AG08396 (cell line): ENCODE results near the gene H2BK1.

Experiments
- DNase-seq: peaks from one replicate; pipeline ENCODE4 v3.0.0; 2012; ENCODE audit warnings: low spot score, mixed read lengths

The H2BK1 gene

DNA sequence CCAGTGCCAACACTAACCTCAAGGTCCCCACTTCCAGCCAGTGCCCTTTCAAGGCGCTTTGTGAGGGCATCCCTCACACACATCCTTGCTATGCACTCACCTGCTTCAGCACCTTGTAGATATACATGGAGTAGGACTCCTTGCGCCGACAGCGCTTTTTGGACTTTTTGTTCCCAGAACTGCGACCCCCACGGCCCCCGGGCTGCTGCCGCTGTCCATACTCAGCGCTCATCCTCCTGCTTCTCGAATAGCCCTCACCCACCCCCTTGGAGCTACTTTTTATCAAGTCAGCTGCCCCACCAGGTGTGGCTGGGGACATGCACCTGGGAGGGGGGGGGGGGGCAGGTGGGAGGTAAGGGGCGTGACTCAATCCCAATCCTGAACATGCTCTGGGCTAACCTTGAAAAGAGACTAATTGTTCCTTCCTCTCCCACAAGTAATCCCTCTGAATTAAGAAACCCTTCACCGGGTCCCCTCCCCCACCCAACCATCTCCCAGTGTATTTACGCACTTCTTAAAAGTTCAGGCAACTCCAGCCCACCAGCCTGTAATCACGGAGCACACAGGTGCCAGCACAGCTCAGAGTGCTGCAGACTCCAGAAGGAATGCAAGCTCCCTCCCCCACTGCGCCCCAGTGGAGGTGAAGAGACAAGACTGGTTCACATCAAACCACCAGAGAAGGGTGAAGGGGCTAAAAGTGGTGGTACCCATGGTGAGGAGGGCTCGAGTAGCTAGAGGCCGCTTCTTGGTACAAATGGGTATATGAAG is at the start of gene H2BK1:
Gene H2BK1, minus strand, starts transcription at position 402 of the 768 bp plus-strand sequence. Its CDS starts 170 bp downstream, at position 232.
- DNase-seq, result peak; percentile 5

DNA sequence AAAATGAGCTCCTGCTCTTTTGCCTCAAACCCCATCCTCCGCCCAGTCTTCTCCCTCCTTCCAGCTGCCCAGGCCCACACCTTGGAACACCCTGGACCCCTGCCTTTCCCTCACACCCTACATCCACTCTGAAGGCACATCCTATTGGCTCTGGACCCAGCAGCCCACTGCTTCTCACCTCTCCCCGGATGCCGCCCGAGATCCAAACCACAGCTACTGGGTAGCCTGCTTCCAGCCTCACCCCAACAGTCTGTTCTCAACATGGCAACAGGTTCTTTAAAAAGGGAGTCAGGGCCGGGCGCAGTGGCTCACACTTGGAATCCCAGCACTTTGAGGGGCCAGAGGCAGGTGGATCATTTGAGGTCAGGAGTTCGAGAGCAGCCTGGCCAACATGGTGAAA is 47.7 kb upstream of the H2BK1 start:
- DNase-seq, result no peak

DNA sequence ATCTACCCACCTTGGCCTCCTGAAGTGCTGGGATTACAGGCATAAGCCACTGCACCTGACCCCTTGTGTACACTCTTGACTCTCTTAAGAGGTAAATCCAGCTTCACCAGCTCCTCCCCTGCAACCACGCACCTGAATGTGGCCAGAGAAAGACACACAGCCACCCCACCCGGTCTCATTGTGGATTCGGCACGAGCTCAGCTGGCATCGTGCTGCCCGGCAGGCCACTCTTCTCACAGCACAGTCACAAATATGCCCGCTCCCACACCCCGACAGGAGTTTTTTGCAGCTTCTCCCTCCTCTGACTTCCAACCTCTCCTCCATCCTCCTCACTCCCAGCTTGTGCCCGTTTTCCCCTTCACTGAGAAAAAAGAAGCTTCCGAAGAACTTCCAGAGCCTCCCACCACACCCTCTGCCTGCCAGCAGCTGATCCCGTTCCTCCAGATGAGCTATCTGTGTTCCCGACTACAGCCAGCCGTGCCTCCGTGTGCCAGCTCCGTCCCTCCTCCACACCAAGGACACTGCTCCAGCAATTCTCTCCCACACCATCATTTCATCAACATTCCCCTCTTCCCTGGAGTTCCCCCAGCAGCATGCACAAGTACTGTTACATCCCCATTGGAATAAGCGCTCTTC is 46.2 kb upstream of the H2BK1 start:
- no peak for DNase-seq

DNA sequence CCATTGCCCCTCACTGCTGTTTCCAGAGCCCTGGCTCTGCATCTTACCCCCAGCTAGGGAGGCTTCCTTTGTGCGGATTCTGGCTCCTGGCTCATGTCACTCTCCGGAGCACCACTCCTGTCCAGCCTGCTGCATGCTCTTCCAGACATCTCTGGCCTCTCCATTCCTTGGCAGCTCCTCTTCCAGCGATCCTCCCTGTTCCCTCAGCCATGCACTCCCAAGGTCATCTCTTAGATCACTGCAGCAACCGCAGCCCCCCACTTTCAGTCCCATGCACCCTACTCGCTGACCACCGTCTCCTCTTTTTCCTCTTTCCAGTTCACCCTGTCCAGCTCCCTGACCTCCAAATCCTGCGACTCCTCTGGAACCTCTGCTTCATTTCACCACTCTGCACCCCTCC is 45.1 kb upstream of the H2BK1 start:
- no peak for DNase-seq

DNA sequence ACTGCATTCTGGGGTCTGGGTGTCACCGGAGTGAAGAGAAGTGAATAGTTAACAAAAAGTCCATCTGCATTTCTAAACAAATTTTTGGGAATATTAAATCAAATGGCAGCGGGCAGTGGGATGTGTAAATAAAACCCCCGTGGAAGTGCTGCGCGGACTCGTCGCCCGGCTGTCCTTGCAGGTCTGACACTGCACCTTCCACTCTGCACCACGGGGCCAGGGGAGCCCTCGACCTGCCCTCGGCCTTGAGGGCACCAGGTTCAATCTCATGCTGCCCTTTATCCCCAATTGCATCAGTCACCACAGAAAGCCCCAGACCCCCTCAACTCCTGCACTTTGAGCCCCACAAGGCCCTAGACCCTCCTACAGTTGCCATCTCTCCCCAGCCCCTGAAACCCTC is 44.6 kb upstream of the H2BK1 start:
- DNase-seq, result no peak

DNA sequence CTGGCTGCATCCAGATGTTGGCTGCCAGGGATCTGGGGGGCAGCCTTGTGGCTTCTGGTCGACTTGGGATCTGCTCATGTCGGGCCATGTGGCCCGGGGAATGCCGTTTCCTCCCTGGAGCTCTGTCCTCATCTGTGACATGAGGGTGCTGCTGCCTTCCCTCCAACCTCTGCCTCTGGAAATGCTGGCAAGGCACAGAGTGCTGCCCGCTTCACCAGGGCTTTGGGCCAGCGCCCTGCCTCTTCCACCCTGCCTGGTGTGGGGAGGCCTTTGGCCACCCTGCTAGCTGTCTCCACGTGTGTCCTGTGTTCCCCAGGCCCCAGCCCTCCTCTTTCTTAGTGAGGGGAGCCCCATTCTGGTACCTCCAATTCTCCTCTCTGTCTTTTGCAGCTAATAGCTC is 44.0 kb upstream of the H2BK1 start:
- DNase-seq, result no peak

DNA sequence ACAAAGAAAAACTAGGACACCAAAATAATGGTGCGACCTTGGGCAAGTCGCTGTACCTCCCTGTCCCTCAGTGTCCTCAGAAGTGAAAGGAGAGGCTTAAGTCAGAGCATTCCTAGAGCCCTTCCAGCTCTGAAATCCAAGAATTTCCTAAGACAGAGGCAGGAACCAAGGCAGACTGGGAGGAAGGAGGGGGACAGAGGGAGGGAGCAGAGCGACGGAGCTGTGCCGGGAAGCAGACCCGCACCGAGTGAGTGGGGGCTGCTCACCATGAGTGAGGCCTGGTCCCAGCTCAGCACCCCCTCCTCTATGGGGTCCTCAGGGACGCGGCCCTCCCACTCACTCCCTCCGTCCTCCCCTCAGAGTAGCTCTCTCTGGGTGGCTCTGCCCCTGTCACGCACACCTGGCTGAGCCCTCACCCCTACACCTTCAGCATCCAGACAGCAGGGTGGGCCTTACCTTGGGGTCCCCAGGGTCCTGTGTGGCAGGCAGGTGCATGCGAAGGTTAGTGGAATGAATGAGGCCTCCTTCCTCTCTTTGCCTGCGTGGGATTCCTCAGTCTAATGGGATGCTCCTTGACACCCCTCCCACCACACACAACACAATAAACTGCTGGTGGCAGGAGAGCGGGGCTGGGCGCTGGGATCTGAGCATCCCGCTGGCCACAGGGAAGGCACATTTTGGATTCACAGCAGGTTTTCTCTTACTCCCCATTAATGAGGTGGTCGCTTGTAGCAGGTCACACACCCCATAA is 42.8 kb upstream of the H2BK1 start:
- no peak for DNase-seq

DNA sequence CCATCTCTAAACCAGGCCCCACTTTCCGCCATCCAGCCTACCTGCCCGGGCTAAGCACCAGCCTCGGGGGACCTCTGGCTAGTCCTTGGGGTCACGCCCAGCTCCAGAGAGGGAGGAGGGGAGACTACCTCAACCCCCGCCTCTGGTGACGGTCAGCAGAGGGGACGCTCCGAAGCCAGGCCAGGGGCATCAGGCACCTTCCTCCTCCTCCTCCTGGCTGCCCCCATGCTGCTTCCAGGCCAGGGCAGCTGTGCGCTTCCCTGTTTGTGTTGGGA is 42.2 kb upstream of the H2BK1 start:
- no peak for DNase-seq

DNA sequence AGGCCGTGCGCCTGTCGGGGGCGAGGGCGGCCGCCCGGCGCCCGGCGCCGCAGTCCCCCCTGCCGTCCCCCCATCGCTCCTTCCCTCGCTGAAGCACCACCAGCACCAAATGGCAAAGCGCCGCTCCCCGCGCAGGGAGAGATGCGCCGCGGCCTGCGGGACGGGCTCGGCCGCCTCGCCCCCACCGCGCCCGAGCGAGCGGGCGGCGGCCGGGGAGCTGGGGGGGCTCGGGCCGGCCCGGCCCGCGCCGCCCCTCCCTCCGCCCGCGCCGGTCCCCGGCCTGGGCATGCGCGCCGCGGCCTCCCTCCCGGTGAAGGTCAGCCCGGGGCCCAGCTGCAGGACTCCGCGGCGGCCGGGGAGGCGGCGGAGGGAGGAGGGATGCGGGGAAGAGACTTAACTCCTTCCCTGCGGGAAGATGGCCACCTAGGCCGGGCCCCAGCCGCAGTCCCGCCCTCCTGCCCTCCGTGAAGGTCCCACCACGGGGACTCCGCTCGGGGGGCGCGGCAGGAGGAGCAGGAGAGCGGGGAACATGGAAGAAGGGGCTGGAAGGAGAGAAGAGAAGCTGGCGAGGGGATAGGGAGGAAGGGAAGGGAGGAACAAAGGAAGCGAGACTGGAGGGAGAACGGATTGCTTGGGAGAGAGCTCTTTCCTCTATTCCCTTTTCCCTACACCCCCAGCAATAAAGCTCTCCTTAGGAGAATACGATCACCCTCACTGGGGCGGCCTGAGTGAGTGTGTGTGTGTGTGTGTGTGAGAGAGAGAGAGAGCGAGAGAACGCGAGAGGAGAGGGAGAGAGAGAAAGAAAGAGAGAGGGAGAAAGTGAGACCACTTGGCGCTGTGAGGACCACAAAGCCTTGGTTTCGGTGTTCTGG is 41.6 kb upstream of the H2BK1 start:
- DNase-seq, result peak; percentile 93

DNA sequence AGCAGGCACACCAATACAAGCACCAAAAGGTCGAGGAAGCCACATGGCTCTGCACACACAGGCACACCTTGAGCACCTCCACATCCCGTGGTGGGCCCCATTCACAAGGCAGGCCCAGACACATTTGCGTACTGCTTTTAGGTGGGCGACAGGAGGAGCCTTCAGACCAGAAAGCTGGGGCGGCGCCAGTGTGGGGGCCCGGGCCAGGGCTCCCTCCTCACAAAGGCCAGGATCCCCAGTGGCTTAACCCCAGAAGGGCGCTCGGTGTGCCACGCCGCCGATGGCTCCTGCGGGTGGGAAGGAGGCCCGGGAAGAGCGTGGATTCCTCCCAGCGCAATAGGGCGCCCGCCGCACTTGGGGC is 41.0 kb upstream of the H2BK1 start:
- no peak for DNase-seq

DNA sequence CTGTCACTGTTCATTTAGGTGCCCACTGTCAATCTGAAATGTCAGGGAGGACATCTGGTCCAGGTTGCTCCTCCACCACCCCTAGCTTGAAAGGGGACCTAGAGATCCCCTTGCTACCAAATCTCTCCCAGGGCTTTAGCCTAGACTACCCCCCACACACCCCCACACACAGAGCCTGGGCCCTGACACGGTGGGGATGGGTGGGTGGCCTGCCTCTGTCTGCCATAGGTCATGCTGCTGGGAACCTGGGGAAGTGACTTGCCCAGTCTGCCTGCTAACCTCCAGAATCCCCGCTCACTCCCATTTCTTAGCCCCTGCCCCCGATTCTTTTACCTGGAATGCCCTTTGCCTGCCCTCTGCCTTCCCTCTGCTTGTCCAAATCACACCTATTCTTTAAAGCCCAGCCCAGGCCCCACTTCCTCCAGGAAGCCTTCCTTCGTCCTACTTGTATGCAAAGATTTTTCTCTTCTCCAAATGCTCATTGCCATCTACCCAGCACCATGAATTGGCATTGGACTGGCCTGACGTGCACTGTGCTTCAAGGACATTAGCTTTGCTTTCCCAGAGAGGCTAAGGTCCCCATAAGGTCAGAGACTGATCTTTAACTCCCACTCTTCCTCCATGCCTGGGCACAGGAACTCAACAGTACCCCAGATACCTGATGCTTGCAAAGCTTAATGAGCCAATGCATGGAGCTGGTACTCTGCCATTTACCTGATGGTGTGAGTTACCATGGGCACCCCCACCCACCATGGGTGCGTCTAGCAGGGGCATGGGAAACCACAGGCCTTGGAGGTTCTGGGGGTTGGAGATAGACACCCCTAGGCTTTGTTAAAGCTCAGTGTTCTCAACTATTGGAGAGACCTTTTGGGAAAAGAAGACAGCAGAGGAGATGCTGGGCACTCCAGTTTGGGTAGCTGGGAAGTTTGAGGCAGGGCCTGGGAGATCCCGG is 40.2 kb upstream of the H2BK1 start:
- DNase-seq, result no peak

DNA sequence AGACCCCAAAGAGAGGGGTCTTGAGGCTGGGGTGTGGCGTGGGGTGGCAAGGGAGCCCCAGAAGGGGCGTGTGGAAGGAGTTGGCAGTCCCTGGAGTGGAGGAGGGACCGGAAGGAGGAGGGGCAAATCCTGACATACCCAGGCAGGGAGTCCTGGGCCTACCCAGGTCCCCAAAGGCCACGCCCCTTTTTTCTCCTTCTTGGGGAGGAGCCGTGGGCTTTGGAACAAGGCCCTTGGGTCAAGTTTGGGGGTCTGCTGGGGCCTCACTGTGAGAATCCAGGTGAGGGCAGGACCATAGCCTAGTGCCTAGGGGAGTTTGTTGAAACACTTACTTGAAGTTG is 39.4 kb upstream of the H2BK1 start:
- DNase-seq, result peak; percentile 83

DNA sequence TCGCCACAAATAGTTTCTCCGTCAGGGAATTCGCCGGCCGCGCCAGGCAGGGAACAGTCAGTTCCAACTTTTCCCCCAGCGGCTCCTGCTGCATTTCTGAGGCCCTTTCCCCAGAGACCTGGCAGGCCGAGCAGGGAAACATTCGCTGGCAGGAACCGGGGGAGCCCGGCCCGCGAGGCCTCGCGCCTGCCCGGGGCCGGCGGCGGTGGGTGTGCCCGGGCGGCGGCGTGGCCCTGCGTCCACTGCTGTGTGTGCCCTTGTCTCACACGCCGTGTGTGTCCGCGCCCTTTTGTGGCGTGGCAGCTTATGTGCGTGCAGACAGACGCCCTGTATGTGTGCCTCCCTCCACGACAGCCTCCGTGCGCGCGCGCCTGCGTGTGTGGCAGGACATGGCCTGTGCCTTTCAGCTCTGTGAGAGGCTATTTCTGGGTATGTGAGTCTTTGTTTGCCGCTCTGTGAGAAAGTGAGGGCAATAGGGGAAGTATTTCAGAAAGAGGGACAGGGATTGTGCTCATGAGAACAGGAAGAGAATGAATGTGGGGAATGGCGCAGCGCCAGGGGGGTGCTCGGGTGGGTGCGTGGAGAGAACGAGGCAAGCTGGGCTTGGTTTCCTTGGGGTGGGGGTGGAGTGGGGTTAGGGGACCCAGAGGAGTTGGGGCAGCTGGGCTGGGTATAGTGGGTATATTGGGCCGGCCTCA is 38.9 kb upstream of the H2BK1 start:
- peak; percentile 76 for DNase-seq

DNA sequence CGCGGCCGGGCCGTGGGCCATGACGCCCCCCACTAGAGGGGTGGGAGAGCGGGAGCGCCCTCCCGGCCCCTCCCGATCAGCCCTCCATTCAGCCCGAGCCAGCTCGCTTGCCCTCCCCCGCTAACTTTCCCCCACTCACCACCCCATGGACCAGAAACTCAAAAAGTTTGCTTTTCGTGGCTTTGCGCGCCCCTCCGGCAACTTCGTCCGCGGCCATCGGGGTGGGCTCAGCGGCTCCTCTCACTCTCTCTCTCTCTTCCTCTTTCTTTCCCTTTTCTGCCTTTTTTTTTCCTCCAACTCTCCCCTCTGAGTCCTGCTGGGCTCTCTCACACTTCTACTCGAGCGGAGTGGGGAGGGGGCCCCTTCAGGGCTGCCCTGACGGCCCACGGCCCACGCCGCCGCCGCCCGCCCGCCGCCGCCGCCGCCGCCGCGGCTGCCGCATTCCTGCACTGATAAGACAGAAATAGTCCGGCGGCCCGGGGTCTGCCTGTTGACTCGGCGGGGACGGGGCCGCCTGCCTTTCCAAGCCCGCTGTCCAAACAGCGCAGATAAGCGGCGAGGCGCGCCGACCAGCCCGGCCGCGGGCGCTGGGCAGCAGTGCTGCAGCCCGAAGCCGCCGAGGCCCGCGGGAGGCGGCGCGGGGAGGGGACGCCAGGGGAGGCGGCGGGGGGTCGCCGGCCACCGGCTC is 38.2 kb upstream of the H2BK1 start, which contains the start of gene SMARCD3:
Gene SMARCD3, minus strand, starts transcription at position 349 of the 688 bp plus-strand sequence. Its CDS starts 132 bp downstream, at position 217.
- DNase-seq, result peak; percentile 77

DNA sequence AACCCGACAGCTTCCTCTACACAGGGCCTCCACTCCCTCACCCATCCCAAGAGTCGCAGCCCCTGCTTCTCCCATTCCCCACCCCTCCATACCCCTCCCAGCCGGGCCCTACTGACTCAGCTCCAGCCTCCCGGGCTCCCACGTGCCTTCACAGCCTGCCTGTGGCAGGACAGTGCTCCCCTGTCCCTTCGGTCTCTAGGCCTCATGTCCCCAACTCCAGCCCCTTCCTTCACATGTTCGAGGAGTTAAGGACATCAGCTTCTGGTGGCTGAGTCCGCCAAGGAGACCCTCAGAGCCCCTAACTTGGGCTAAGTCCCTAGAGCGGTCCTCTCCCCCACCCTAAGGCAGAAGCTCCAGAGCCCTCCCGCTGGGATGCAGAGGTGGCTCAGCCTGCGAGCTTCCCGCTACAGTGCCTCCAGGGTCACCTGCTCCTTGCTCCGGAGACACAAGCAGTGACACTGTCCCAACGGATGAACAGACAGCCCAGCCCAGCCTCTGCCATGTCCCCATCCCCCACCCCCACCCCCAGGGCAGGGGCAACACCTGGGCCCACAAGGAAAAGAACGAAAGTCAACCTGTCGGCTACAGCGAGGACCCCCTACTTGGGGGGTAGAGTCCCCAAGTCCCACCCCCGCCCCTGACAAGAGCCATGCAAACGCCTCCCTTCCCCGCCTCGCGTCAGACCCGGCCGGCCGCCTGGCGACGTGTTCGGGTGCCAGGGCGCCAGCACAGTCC is 37.5 kb upstream of the H2BK1 start:
- no peak for DNase-seq

DNA sequence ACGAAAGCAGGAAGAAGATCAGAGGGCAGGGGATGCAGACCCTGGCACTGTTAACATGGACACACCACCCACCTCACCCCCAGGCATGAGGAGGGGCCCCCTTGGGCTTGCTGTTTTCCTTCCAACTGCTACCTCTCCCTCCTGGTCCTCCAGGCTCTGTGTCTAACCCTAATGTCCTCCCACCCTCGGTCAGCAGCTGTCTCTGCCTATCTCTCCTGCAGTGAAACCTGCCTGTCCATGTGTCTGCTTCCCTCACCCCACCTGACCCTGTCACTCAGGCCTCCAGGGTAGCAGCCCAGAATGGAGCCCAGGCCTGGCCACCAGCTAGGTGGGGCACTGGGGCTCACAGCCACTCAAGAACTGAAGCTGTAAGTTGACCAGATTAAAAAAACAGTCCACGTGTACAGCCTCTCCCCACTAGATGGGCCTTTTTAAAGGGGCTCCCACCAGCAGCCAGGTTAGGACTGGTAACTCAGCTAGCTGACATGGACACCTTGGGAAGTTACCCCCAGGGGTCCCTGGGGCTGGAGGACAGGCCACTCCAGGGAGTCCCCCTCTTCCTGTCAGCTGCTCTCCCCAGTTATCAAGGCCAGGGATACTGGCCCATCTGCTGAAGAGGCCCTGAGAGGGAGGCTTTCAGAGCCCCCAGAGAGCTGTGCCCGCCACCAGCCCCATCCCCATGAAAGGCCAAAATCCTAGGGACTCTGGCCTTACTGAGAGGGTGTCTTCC is 36.7 kb upstream of the H2BK1 start:
- DNase-seq, result no peak

DNA sequence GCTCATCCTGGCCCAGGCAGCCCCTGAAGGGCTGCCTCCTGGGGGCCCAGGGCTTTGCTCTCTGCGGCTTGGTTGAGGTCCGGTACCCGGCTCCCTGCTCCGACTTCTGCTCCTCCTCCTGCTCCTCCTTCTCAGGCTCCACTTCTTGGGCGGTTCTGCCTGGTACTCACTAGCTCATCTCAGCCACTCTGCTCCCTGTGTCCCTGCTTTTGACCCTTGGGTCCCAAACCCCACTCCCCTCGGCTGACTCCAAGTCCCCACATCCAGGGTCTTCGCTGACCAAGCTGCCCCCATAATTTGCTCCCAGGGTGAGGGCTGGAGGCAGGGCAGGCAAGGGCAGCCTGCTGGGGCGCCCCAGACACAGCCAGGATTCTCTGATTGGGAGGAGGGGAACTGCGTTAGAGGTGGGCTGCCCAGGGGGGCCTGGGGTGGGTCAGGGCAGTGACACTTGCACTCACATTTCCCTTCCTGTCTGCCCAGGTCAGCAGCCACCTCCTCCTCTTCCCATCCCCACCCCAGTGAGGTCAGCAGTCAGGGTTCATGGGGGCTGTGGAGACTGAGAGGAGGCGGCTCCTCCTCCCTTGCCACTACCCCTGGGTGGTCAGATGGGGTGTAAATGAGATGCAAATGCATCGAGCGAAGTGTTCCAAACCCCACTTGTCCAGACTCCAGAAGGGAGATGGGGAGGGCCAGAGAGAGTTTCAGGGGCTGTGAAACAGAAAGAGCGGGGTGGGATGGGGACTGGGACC is 36.0 kb upstream of the H2BK1 start:
- no peak for DNase-seq
